Cardiac fibroblast (primary cell): ENCODE results near the gene DYRK1A.

Experiments used
- DNase-seq, 2 donors: peaks; one replicate each; pipeline versions ENCODE4 v3.0.0 to v3.0.0-alpha.2; 2010; ENCODE audit warnings: low read depth in 2 of 2
- H3K4me3 ChIP-seq, 2 donors: replicated peaks in 1 of 2; 1 replicate in 1 of 2; 2 replicates in 1 of 2; pipeline ENCODE4 v1.5.1; 2011; ENCODE audit warnings: low read depth in 2 of 2, low read length in 2 of 2, mild to moderate bottlenecking in 2 of 2, moderate library complexity in 1 of 2
- TF ChIP-seq, protein P1 (sequence below): IDR thresholded peaks from one replicate; pipeline ENCODE4 v1.5.1; 2011; ENCODE audit warnings: low read depth, mild to moderate bottlenecking, low read length, inconsistent platforms

Gene DYRK1A

DNA sequence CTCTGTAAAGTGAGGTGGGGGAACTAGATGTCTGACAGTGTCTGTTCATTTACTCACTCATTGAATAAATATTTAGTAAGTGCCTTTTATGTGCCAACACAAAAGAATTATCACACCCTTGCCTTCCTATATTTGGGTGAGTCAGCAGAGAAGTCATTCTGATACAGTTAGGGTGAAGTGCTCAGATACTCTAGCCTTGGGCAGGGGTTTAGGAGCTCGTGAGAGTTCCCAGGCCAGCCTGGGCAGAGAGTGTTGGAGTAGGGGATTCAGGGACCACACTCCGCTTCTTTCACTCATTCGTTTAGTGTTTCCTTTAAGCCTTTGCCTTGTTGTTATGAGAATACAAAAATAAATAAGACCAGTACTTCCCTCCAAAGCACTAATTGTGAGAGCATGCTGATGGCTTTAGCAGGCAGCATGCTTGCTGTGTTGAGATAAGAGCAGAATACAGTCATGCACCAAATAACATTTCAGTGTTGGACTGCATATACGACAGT, 83.9 kb downstream of the DYRK1A start:
- TF ChIP-seq, protein P1, sequence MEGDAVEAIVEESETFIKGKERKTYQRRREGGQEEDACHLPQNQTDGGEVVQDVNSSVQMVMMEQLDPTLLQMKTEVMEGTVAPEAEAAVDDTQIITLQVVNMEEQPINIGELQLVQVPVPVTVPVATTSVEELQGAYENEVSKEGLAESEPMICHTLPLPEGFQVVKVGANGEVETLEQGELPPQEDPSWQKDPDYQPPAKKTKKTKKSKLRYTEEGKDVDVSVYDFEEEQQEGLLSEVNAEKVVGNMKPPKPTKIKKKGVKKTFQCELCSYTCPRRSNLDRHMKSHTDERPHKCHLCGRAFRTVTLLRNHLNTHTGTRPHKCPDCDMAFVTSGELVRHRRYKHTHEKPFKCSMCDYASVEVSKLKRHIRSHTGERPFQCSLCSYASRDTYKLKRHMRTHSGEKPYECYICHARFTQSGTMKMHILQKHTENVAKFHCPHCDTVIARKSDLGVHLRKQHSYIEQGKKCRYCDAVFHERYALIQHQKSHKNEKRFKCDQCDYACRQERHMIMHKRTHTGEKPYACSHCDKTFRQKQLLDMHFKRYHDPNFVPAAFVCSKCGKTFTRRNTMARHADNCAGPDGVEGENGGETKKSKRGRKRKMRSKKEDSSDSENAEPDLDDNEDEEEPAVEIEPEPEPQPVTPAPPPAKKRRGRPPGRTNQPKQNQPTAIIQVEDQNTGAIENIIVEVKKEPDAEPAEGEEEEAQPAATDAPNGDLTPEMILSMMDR, result no peak
- DNase-seq, result peak; percentile 36 to 56
- H3K4me3 ChIP-seq, result no peak overlapping the region

DNA sequence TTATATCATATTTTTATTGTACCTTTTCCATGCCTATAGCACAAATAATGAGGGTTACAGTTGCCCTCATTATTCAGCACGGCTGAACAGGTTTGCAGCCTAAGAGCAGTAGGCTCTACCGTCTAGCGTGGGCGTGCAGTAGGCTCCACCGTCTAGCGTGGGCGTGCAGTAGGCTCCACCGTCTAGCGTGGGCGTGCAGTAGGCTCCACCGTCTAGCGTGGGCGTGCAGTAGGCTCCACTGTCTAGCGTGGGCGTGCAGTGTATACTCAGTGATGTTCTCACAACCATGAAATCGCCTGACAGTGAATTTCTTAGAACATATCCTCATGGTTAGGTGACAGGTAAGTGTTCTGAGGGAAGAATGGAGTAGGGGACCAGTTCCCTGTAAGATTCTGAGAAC, 84.9 kb downstream of the DYRK1A start:
- no peak overlapping the region for H3K4me3 ChIP-seq
- TF ChIP-seq, protein P1, result no peak
- DNase-seq, result no peak

DNA sequence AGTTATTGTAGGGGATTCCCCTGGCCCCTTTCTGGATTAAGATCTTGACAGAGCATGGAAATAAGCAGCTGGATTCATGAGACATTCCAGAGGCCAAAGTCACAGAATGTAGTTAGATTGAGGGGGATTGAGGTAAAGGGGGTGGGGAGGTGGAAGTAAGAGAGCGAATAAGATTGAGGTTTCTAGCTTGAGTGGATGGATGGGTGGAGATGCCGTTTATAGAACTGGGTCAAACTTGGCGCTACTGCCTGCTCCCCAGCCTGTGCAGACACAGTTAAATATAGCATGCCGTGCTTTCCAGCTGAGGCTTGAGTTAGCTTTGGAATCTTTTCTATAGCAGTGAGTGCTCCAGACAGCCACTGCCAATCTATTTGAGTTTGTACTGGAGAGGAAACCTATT, 85.7 kb downstream of the DYRK1A start:
- no peak overlapping the region for H3K4me3 ChIP-seq
- DNase-seq, result peak; percentile 83 to 88
- TF ChIP-seq, protein P1, result no peak

DNA sequence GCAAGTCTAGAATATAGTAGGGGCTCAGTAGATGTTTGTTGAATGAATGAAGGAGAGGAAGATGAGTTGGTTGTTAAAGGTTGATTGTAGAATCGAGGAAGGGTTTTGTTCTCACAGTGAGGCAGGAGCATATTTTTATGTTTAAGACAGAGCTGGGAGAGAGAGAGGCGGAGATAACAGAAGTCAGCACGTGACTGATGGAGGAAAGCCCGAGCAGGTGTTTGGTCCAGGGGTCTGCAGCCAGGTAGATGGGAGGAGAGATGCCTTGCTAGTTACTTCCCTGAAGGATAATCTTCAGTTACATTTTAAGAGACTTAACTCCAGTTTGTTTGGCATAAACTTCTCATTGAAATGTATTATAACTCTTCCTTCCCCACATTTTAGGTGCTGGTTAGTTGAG, 86.8 kb downstream of the DYRK1A start:
- no peak for DNase-seq
- TF ChIP-seq, protein P1, result no peak
- no peak overlapping the region for H3K4me3 ChIP-seq

DNA sequence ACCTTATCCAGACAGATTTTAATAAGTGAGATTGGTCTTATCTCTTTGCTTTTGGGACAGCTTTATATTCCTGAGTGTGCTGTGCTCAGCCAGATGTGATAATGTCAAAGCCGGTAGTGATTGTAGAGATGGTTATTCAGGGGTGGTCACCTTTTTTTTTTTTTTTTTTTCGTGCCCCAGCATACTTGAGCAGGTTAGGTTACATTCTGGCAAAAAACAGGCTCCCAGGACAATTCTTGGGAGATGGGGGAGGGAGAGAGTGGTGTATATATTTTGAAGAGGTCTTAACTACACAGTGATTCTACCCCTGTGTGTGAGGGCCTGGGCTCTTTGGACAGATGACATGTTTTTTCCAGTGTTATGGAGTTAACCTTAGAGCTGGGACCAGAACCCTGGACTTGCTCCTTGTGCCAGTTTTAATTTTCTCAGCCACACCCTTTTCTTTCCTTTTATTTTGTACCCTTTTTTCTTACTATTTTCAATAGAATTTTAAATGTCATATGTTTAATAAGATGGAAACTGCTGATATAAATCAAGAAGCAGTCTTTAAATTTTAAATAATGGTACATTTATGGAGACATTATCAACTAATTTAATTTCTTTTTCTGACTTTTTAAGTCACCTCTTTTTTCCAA, 88.4 kb downstream of the DYRK1A start:
- no peak overlapping the region for H3K4me3 ChIP-seq
- DNase-seq, result no peak
- TF ChIP-seq, protein P1, result no peak

DNA sequence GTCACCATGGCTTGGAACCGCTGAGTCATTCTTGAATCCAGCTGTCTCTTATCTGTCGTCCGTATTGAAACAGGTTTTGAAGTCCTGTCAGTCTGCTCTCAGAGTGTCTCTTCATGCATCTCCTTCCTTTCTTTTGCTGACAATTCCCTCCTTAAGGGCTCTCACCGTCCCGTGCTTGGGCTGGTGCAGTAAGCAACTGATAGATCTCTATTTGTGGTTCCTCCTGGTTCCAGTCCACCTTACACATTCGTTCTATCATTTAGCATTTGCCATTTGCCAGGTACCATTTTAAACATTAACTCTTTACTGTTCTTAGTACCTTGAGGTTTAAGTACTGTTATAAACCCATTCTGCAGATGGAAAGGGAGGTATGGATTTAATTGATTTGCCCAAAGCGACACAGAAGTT, 88.9 kb downstream of the DYRK1A start:
- TF ChIP-seq, protein P1, result no peak
- peak; percentile 25 to 36 for DNase-seq
- H3K4me3 ChIP-seq, result no peak overlapping the region
